Hippocampal formation (tissue), 2 donors: ENCODE results near the gene AANAT.

Source experiments
- DNase-seq, 2 donors: peaks; one replicate each; lab custom pipeline; 2025; lab: John Stamatoyannopoulos, UW

AANAT gene

GRCh38 chr17:76490112-76490710, 22.8 kb downstream of the AANAT start:
- no peak for DNase-seq

DNA sequence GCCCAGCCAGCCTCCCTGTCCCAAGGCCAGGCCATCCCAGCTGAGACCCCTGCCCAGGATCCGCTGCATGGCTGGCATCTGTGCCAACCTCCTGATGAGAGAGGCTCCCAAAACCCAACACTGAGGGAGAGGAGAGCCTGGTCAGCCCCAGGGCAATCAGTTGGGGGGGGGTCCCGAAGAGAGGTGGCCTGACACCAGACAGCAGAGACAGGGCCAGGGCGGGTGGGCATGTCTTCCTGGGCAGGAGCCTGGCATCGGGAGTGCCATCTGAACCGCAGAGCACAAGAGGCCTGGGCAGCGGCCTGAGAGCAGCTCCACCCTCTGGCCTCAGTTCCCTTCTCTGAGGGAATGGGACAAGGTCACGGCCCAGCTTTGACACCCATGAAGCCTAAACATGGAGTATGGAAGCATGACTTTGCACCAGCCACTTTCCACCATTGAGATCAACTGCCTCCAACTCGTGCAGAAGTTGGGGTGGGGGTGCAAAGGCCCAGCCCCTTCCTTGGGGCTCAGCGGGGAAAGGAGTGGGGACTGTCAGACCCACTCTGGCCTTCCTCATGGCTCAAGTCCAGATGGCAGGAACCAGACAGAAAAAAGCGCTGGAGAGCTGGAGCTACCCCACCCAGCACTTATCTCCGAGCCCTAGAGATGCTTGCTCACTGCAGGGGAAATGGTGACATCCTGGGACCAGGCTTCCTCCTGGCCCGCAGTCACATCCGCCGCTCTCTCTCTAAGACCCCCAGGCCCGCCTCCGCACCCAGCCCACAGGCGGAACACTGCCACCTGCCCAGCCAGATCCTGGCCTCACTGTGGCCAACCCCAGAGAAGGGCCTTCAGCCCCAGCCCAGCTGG, 24.1 kb downstream of the AANAT start:
- no peak for DNase-seq

DNA sequence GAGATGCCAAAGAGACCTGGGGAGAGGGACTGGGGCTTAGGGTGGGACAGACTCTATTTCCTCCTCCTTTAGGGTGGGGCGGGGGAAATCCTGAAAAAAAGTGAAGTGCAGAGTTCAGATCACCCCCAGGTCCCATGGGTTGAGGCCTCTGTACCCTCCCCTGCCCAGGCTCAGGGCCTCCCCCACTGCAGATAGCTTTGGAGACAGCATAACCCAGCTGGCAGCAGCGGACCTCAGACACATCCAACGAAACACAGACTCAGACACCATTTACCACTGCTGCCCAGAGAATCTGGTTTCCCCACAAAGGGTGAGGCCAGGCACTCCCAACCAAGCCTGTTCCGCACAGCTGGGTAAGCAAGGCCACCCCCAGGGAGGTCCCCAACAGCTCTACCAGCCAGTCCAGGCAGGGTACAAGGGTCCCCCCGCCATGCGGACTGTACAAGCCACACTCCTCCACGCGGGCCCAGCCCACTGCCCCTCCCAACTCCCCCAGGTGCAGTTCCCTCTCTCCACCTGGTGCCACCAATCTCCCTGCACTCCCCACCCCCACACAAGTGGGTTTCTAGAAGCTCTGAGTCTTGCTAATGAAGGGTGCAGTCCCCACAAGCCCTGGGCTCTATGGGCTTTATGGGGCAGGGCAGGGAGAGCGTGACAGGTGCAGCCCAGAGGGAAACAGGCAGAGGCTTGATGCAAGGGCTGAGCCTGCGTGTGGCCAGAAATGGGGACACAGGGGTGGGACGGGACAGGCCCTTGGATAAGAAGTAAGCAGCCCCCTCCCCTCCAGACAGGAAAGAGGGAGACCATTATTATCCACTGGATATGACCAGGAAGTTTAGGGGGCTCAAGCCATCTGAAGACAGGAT, 25.0 kb downstream of the AANAT start:
- DNase-seq: no peak

GRCh38 chr17:76492989-76493501, 25.6 kb downstream of the AANAT start:
- DNase-seq: peak in 1 of 2 donors; percentile 41

DNA sequence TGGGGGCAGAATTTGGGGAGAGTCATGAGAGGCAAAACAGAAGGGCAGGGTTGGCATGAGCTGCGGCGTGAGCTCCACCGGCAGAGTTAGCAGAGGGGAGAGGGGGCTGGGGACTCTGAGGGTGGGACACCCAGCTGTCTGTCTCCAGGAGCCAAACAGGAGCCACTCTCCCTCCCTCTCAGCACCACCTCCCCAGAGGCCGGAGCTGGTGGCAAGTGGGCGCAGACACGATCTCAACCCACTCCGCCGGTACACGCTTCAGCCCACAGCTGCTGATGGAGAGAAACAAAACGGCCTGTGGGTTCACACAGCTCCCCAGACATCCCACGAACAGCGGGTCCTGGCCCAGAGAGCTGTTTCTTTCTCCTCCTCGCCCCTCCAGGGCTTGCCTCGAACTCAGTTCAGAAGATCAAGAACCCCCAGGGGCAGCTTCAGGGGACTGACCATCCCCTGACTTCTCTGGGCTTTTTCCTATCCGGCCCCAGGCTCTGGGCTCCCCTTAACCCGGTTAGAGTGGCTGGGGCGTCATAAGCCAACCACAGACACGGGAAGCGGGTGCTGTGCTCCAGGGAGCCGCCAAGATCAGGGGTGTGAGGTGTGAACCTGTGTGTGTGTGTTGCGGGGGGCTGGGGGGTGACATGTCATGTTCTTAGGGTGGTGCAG, 26.2 kb downstream of the AANAT start:
- no peak for DNase-seq

DNA sequence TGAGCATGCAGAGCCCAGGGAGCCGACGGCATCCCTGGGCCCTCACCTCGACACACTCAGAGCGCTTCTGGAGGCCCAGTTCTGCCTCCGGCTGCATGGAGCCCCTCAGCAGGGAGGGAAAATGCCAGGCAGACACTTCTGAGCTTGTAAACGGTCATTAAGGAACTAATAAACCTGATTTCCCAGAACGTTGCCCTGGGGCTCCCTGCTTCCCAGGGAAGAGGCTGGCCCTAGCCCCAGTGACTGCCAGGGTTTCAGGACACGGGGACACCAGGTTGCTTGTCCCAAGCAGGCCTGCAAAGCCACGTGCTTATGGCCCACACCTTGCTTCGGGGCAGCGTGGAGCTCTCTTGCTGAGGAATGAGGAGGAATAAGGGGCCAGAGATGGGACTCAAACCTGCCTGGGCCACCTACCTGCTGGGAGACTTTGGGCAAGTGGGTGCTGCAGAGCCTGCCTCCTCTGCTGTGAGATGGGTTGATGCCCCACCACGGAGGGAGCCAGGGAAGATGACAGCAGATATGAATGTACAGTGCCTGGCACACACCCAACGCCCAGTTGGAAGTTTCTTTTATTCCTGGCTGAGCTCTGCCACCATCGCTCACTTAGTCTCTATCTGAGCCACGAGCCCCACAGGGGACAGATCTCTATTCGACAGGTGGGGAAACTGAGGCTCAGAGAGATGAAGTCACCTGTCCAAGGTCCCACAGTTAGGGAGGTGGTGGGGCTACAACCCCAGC, 28.4 kb downstream of the AANAT start:
- no peak for DNase-seq

- DNase-seq: no peak
Observed at GRCh38 chr17:76496464-76496863, 29.1 kb downstream of the AANAT start.

DNA sequence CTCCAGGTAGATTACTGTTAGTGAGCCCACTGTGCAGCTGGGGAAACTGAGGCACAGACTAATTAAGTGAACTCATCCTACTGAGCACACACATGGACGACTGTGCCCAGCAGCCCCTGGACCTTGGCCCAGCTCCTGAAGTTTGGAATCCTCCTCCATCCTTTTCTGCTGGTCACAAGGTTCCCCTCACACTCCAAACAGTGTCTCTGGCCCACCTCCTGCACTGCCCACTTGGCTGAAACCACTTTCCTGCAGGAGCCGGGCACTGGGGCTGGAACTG, 30.2 kb downstream of the AANAT start:
- no peak for DNase-seq

DNA sequence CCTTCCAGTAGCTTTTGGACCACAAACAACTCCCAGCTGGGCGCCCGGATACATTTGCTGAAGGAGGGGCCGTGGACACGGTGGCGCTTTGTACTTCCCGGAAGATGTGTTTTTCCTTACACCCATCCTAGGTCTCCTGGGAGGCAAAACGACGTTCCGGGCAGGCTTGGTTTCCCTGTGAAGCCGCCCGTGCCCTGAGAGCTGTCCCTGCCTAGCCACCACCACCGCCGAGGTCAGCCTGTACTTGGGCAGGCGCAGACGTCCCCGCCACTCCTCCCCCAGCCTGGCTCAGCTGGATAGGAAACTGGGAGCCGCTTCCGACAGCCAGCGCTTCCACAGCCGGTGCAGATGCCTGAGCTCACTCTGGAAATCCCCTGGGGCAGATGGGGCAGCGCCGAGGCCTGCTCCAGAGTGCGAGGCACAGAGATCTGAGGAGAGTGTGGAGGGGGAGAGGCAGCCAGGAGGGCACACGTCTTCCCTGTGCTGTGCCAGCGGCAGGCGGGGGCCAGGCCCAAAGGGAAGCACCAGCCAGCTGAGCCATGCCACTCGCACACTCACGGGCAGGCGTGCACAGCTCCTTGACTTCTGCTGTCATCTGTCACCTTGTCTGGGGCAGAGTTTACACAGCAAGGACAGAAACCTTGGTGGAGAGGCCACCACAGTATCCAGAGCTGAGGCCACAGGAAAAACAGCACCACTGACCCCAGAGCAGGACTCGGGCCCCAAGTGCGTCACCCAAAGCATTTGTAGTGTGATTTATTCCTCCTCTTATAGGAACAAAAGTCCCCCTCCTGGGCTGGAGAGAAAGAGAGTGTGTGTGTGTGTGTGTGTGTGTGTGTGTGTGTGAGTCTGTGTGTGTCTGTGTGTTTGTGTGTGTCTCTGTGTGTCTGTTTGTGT, 30.8 kb downstream of the AANAT start:
- peak in 1 of 2 donors; percentile 61 for DNase-seq

- no peak for DNase-seq
Observed at GRCh38 chr17:76498876-76499251, 31.5 kb downstream of the AANAT start.

DNA sequence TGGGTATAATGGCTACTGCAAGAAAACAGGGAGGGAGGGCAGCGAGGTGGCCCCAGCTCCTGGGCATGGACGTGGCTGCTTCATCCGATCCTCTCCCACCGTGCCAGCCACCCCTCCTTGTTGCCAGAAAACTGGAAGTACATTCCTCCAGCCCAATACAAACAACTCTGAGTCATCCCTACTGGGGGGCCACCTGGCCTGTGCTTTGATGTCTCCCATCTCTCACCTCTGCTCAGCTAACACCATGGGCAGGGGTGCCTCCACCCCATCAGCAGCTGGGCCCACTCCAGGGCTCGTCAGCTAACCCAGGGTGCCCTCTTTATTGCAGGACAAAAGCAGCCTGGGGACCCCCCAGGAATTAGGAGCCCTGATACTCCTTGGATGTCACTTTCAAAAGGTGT, 31.9 kb downstream of the AANAT start:
- no peak for DNase-seq

DNA sequence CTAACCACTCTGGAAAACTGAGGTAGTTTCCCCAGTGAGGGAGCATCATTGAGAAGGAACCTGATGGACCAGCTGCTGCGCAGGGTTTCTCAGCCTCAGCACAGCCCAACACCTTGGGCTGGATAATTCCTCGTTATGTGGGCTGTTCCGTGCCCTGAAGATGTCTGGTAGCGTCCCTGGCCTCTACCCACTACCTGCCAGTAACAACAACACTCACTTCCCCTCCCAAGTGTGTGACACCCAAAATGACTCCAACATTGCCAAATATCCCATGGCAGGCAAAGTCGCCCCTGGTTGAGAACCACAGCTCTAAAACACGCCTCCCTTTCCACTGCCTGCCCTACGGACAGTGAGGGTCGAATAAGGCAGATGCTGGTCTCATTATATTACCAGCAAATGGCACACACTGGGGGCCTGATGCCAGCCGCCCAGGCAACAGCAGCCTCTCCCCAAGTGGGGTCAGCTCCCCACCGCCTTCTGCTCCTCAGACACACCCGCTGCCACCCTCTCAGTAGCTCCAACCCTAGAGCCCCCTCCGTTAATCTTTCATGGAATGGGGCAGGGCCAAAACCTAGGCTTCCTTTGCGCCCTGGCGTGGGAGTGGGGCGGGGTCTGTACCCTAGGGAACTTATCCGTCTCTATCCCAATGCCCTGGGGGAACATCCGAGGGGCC, 32.8 kb downstream of the AANAT start:
- DNase-seq: no peak

DNA sequence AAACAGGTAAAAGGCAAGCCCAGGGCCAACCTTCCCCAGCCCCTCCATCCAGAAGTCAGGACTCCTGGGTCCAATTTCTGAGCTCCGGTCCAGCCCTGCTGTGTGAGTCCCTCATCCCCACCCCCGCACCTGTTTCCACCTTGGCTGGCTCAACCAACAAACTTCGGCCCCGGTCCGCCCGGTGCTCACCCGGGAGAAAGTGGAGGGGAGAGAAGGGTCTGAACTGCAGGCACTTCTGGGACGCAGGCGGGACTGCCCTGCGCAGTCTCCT, 33.3 kb downstream of the AANAT start:
- DNase-seq: no peak

DNA sequence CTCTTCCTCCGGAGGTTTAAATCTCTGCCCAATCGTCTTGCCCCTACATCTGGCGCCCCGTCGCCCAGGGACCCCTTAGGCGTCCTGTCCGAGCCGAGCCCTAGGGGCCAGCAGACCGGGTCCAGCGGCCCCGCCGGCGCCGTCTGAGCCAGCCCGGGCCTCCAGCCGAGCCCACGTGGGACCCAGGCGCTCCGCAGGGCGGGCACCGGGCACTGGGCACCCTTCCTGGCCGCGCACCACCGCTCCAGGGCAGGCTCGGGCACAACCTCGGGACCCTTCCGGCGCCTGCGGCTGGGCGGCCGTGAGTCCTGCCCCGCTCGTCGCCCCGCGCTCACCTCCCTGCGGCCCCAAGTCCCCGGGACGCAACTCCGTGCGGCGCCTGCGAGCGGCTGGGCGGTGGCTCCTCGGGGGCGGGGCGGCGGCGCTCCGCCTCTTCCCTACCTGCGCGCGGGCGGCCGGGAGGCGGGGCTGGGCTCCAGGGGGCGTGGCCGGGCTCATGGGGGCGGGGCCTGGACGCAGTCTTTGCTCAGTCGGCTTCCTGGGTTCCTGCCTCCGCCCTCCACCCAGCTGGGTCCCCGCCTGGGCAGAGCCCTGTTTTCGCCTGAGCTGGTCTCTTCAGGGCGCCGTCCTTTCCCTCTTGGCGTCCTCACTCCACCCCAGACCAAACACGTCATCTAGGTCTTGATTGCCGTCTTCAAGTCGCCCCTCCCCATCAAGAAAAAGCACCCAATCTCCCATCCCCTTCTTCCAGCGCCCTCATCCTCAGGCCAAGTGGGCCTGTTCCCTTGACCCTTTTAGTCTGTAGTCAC, 33.8 kb downstream of the AANAT start, which contains the start of gene RHBDF2:
TSS of gene RHBDF2 (minus strand) at position 406 of the 809 bp plus-strand sequence. CDS start 19,899 bp downstream, outside the sequence.
- DNase-seq: peak; percentile 50 to 74

GRCh38 chr17:76501827-76502307, 34.5 kb downstream of the AANAT start:
- DNase-seq: no peak

DNA sequence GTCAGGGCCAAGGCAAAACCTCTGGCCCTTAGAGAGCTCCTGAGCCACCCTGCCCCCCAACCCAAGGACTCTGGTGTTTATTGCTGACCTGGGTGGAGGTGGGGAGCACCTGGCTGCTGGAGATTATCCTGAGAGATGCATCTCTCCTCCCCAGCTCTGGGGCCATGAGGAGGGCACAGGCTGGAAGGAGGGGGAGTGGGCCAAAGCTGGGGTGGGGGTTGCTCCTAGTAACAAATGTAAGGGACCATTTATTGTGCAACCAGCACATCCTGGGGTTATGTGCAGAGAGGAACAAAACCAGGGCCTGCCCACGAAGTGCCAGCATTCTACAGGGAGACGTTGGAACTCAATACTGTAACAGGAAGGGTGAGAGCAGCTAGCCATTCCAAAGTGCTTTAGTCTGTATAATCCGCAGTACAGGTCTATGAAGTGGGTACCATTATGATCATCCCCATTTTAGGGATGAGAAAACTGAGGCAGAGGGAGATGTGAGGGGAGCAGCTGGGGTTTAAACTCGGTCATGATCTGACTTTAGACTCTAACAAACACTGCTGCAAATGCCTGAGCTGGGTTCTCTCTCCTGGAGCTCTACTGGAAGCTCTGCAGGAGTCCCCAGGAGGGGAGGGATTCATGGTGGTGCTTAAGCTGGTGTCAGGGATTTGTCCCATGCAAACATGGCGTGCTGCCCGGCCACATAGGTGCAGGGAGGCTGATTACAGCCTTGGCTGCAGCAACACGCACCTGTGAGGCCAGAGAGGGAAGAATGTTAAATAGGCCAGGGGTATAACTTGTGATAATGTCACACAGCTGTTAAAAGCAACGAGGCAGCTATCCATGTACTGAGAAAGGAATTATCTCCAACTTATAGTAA, 35.2 kb downstream of the AANAT start:
- no peak for DNase-seq

- no peak for DNase-seq
Observed at GRCh38 chr17:76504117-76504516, 36.7 kb downstream of the AANAT start.
